HG03378 (cell line): Measurements from ENCODE around the gene RPL29.

ENCODE experiments used
- ATAC-seq: cut with Tn5 transposase; IDR thresholded peaks from one replicate; pipeline ENCODE4 v1.9.1; 2021; ENCODE audit warnings: mild to moderate bottlenecking, moderate library complexity; ENCODE audit not compliant: unreplicated experiment

The RPL29 gene

GRCh38 chr3:51948016-51948580 lies 47.6 kb downstream of the RPL29 start:
- ATAC-seq = no peak

- no peak for ATAC-seq
These were observed 48.3 kb downstream of the RPL29 start for GRCh38 chr3:51947215-51947900.

- no peak for ATAC-seq
These were observed 48.9 kb downstream of the RPL29 start for GRCh38 chr3:51946796-51947195.

- ATAC-seq = no peak
These were observed 49.6 kb downstream of the RPL29 start for GRCh38 chr3:51945926-51946705.

- ATAC-seq = no peak
These were observed 50.5 kb downstream of the RPL29 start for GRCh38 chr3:51945031-51945840.

GRCh38 chr3:51944451-51945021 lies 51.2 kb downstream of the RPL29 start:
- no peak for ATAC-seq
